Upper lobe of left lung (tissue), 4 donors: ENCODE measurements around the gene PSMC3.

Experiments used
- CTCF ChIP-seq, 6 experiments: fragments of 450-650 bp in 4 of 6; fragments of 200-600 bp in 2 of 6; sonication (generic) in 2 of 6; IDR thresholded peaks; one replicate each; pipeline ENCODE4 v1.5.1; 2016 to 2019; ENCODE audit warnings: antibody characterized with exemption in 6 of 6
- POLR2A ChIP-seq, 4 donors: fragments of 450-650 bp; IDR thresholded peaks; one replicate each; pipeline ENCODE4 v1.5.1; 2016 to 2017; ENCODE audit warnings: antibody characterized with exemption in 4 of 4, mild to moderate bottlenecking in 2 of 4
- POLR2AphosphoS5 ChIP-seq, 2 donors: sonication (generic); formaldehyde crosslinking; IDR thresholded peaks; one replicate each; pipeline ENCODE4 v1.5.1; 2017; ENCODE audit warnings: antibody characterized with exemption in 2 of 2

GRCh38 chr11:47373876-47374719 is 52.1 kb downstream of the PSMC3 start:
- no peak for TF ChIP-seq POLR2A (IDR thresholded peaks at IDR 0.05)
- TF ChIP-seq CTCF (IDR thresholded peaks at IDR 0.05): peak; percentile 89 to 96 (median 91)
- no peak for TF ChIP-seq POLR2AphosphoS5 (IDR thresholded peaks at IDR 0.05)
